Limb (tissue), 2 donors: ENCODE results near the gene AK4.

Experiments used
- DNase-seq, 2 donors: peaks; one replicate each; pipeline ENCODE4 v3.0.0-alpha.2; 2016; ENCODE audit errors: extremely low spot score in 2 of 2

AK4 gene

GRCh38 chr1:65176056-65176450, 28.1 kb downstream of the AK4 start:
- DNase-seq: no peak

GRCh38 chr1:65176591-65176990, 28.6 kb downstream of the AK4 start:
- DNase-seq: no peak

DNA sequence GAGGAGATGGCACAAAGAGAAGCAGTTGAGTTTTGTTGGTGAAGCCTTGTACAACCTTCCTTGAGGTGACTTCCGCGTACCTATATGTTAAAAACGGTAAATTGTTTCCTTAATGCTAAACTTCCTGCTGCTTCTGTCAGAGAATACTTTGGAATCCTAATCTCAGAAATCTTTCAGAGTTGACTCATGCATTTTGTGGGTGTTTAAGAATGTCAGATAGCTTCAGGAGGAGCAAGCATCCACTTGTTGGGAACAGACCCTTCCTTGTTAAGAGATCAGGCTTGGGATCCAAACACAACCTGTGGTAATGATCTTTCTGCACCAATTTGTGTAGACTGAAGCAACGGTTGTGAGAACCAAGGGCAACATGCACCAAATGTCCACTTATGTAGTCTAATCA, 29.5 kb downstream of the AK4 start:
- no peak for DNase-seq

GRCh38 chr1:65178235-65178634, 30.2 kb downstream of the AK4 start:
- DNase-seq: no peak

DNA sequence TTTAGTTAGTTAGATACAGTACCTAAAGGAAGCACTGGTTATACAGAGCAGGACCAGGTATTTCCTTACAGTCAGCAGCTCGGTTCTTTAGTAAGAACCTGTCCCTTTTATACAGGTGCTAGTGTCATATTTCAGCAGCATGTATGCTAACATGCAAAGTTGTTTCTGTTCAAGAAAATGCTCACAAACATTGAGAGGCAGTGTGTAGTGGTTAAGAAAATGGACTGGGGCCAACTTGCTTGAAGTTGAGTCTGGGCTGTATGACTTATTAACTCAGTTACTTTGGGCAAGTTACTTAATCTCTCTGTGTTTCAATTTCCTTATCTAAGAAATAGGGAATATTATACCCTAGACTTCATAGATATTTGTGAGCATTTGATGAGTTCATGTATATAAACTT, 31.1 kb downstream of the AK4 start:
- no peak for DNase-seq

- no peak for DNase-seq
Measured at GRCh38 chr1:65180977-65181376, 33.0 kb downstream of the AK4 start.

GRCh38 chr1:65182658-65183268, 34.8 kb downstream of the AK4 start:
- DNase-seq: no peak

GRCh38 chr1:65189576-65190115, 41.6 kb downstream of the AK4 start:
- no peak for DNase-seq

GRCh38 chr1:65190229-65190628, 42.2 kb downstream of the AK4 start:
- DNase-seq: no peak

DNA sequence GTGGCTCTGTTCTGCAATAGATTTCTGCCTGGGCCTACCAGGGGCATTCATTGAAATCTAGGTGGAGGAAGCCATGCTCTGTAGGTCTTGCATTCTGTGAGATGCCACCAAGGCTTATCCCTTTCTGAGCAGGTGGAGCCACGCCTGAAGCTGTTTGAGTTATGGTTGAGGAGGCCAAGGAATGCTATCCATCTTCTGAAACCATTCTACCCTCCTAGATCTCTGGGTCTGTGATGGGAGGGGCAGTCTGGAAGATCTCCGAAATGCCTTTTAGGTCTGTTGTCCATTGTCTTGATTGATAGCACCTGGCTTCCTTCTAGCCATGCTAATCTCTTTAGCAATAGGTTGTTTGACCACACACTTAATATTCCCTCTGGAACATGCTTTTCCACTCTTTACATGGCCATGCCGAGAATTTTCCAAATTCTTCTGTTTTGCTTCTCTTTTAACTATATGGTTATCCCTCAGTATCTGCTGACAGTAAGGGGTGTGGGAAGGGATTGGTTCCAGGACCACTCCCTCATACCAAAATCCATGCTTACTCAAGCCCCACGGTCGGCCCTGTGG, 45.2 kb downstream of the AK4 start:
- DNase-seq: no peak

- peak; percentile 71 to 86 for DNase-seq
Measured at GRCh38 chr1:65195495-65196417, 47.8 kb downstream of the AK4 start.

DNA sequence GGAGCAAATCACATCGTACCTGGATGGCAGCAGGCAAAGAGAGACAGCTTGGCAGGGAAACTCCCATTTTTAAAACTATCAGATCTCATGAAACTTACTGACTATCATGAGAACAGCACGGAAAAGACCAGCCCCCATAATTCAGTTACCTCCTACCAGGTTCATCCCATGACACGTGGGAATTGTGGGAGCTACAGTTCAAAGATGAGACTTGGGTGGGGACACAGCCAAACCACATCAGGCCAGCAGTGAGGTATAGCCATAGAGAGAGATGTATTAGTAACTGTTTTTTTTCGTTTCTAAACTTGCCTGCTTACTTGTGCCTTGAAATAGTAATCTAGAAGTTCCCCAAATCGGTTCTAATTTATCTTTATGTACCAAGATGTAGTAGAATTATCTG, 48.9 kb downstream of the AK4 start:
- no peak for DNase-seq

GRCh38 chr1:65197636-65198035, 49.6 kb downstream of the AK4 start:
- no peak for DNase-seq

- DNase-seq: no peak
Measured at GRCh38 chr1:65198096-65198495, 50.1 kb downstream of the AK4 start.

GRCh38 chr1:65200411-65200810, 52.4 kb downstream of the AK4 start:
- DNase-seq: no peak

DNA sequence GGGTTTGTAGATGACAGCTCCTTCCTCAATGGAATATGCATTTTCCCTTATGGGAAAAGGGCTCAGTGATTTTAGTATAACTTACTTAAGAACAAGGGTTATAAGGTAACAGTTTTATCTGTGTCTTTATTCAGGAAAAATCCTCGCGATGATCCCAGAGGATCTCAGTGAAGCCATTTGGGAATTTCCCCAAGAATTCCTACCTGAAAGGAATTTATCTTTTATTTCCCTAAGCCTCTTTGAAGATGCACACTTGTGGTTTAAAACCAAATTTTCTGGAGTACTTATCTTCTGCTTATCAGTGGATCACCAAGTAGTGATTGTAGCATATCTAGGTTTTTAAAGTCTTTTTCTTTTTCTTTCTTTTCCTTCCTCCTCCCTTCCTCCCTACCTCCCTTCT, 58.8 kb downstream of the AK4 start:
- no peak for DNase-seq

GRCh38 chr1:65207317-65207716, 59.3 kb downstream of the AK4 start:
- DNase-seq: no peak

- DNase-seq: no peak
Measured at GRCh38 chr1:65208563-65208973, 60.6 kb downstream of the AK4 start.

DNA sequence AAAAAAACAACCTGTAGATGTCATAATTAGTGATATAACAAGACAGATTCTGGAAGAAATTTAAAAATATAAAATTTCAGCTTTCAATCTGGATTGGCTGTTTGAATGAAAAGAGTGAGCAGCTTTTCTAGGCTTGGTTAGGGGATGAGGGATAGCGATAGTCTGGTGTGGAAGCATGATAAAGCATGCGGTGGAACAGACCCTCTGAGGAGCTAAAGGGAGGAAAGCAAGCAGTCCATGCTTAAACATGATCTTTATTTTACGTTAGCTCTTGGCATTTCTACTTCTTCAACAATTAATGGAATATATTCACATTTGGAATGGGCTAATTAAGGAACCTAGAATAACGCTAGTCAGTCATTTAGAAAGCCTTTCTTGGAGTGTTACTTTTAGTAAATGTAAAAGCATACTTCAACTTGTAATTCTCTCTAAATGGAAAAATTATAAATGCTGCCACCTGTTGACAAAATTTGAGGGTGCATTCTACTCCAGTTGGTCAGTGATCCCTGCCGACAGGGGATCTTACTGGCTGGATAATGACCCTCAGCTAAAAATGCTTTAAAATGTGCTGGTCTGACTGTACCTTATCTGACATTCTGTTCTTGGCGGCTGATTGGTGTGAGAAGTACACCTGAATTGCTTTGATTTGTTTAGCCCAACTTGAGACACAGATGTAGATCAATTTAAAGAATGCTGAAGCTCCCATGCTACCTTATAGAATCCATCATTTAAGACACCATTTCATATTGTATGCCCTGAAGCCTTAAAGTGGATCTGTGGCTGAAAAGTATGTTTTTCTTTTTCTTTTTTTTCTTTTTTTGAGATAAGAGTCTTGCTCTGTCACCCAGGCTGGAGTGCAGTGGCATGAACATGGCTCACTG, 61.2 kb downstream of the AK4 start:
- DNase-seq: peak; percentile 40 to 67

GRCh38 chr1:65210325-65210724, 62.3 kb downstream of the AK4 start:
- no peak for DNase-seq

DNA sequence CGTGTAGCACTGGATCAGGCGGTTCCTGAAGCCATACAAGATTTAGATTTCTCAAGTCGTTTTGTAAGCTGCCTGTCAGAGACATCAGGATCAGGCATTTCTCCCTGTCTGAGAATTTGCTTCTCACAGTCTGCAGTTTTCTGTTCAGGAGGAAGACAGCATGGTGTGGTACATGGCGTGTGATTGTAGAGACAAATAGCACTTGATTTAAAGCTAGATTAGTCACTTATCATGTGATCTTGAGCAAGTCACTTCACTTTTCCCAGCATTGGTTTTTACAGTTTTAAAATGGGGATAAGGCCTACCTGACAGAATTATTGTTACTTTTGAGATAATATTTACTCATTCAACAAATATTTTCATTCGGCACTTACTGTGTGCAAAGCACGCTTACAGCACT, 63.3 kb downstream of the AK4 start:
- DNase-seq: no peak
